Endothelial cell of umbilical vein (primary cell): ENCODE data around the gene CCDC40. TPM values are rescaled to one million over a fixed set of nuclear protein-coding genes. Genes with fewer than 3 reads are reported as not detected.

Source experiments
- BruUV-seq: library from RNA; stranded (reverse); fragments of 400-500 nt; replicated peaks from 2 replicates; lab custom pipeline; 2021; lab: Mats Ljungman, UMichigan
- CTCF ChIA-PET: fragments of 300-600, 350-600 bp; sonication (Branson Sonifier 250); formaldehyde crosslinking; loops from one replicate; lab custom pipeline; 2021; ENCODE audit warnings: antibody characterized with exemption, inconsistent platforms; lab: Charles Lee
- POLR2A ChIA-PET: fragments of 300-600, 350-600 bp; sonication (Branson Sonifier 250); formaldehyde crosslinking; loops from one replicate; lab custom pipeline; 2021; ENCODE audit warnings: antibody characterized with exemption, inconsistent platforms; lab: Charles Lee
- DNase-seq: peaks from one replicate; pipeline ENCODE4 v3.0.0-alpha.2; 2011; ENCODE audit warnings: low read depth, low spot score
- FAIRE-seq: peaks from 2 replicates; lab custom pipeline; 2011; peaks lifted over from hg19 to GRCh38; lab: Jason Lieb, UNC
- H2AFZ ChIP-seq: 2 replicates; pipeline ENCODE4 v1.6.0; 2012; ENCODE audit warnings: low read depth, low read length, control low read depth, inconsistent platforms
- H3K27ac ChIP-seq: 2 replicates; pipeline ENCODE4 v1.5.1; 2011; ENCODE audit warnings: low read depth, mild to moderate bottlenecking, control low read depth, low read length, moderate library complexity; ENCODE audit not compliant: insufficient read depth
- H3K27me3 ChIP-seq, 2 experiments: 2 replicates each; pipeline versions ENCODE4 v1.6.0 to v1.6.1; 2011; ENCODE audit warnings: low read length in 2 of 2, mixed read lengths in 1 of 2; ENCODE audit not compliant: control insufficient read depth in 2 of 2, insufficient read depth in 2 of 2
- H3K36me3 ChIP-seq, 2 experiments: 2 replicates in 1 of 2; 3 replicates in 1 of 2; pipeline ENCODE4 v1.5.1; 2011; ENCODE audit warnings: low read length in 2 of 2, mild to moderate bottlenecking in 1 of 2, moderate library complexity in 1 of 2; ENCODE audit not compliant: control insufficient read depth in 2 of 2, insufficient read depth in 2 of 2; ENCODE audit errors: extremely low read depth in 1 of 2
- H3K4me1 ChIP-seq: 3 replicates; pipeline ENCODE4 v1.5.1; 2011; ENCODE audit warnings: mild to moderate bottlenecking, low read length; ENCODE audit not compliant: control insufficient read depth, insufficient read depth; ENCODE audit errors: extremely low read depth
- H3K4me2 ChIP-seq: 2 replicates; pipeline ENCODE4 v1.6.1; 2011; ENCODE audit warnings: low read length, control low read depth, mixed read lengths; ENCODE audit not compliant: insufficient read depth
- H3K4me3 ChIP-seq, 3 experiments: fragments of 200-600 bp in 1 of 3; sonication (generic), shearing (Covaris generic) in 1 of 3; replicated peaks in 1 of 3; 2 replicates each; pipeline ENCODE4 v1.5.1; 2011 to 2016; ENCODE audit warnings: control low read depth in 3 of 3, low read length in 3 of 3, mild to moderate bottlenecking in 2 of 3, inconsistent platforms in 1 of 3, low read depth in 1 of 3, moderate library complexity in 1 of 3; ENCODE audit not compliant: insufficient read depth in 1 of 3
- H3K79me2 ChIP-seq: 2 replicates; pipeline ENCODE4 v1.6.0; 2012; ENCODE audit warnings: low read length, inconsistent platforms; ENCODE audit not compliant: control insufficient read depth, insufficient read depth
- H3K9ac ChIP-seq: replicated peaks from 2 replicates; pipeline ENCODE3; 2011; ENCODE audit warnings: low read length, control low read depth; ENCODE audit not compliant: insufficient read depth; ENCODE audit errors: extremely low read depth
- H3K9me1 ChIP-seq: replicated peaks from 3 replicates; pipeline ENCODE4 v1.6.0; 2011; ENCODE audit warnings: mild to moderate bottlenecking, low read length; ENCODE audit not compliant: control insufficient read depth, insufficient read depth; ENCODE audit errors: extremely low read depth
- H3K9me3 ChIP-seq: replicated peaks from 2 replicates; pipeline ENCODE4 v1.5.1; 2012; ENCODE audit warnings: low read length, inconsistent platforms; ENCODE audit not compliant: control insufficient read depth, insufficient read depth
- H4K20me1 ChIP-seq: replicated peaks from 2 replicates; pipeline ENCODE3; 2011; ENCODE audit warnings: mild to moderate bottlenecking, low read length; ENCODE audit not compliant: control insufficient read depth, insufficient read depth; ENCODE audit errors: extremely low read depth
- CTCF ChIP-seq, 2 donors: IDR thresholded peaks; 1 replicate in 1 of 2; 2 replicates in 1 of 2; pipeline ENCODE4 v1.5.1; 2011; ENCODE audit warnings: low read length in 2 of 2, mild to moderate bottlenecking in 2 of 2, moderate library complexity in 2 of 2, control low read depth in 1 of 2, inconsistent platforms in 1 of 2, low read depth in 1 of 2; ENCODE audit not compliant: insufficient read depth in 1 of 2; ENCODE audit errors: extremely low read depth in 1 of 2
- EZH2 ChIP-seq: IDR thresholded peaks from 2 replicates; pipeline ENCODE4 v1.6.1; 2012; ENCODE audit warnings: borderline replicate concordance, low read depth, mild to moderate bottlenecking, moderate library complexity, low read length, inconsistent platforms; ENCODE audit not compliant: severe bottlenecking
- FOS ChIP-seq: IDR thresholded peaks from 2 replicates; pipeline ENCODE4 v1.6.1; 2011; ENCODE audit warnings: mild to moderate bottlenecking, low read length, moderate library complexity, borderline replicate concordance; ENCODE audit not compliant: insufficient read depth
- GATA2 ChIP-seq: IDR thresholded peaks from 2 replicates; pipeline ENCODE4 v1.7.0; 2011; ENCODE audit warnings: low read depth, mild to moderate bottlenecking, moderate library complexity, mixed read lengths, low read length; ENCODE audit not compliant: insufficient read length, insufficient read depth
- JUN ChIP-seq: IDR thresholded peaks from 2 replicates; pipeline ENCODE4 v1.6.1; 2011; ENCODE audit warnings: borderline replicate concordance, low read depth; ENCODE audit not compliant: insufficient read length, insufficient read depth
- MAX ChIP-seq: IDR thresholded peaks from 2 replicates; pipeline ENCODE4 v1.6.1; 2011; ENCODE audit not compliant: insufficient read depth, insufficient read length
- MYC ChIP-seq: IDR thresholded peaks from one replicate; pipeline ENCODE4 v1.6.1; 2011; ENCODE audit warnings: mild to moderate bottlenecking, low read depth, low read length
- POLR2A ChIP-seq: IDR thresholded peaks from 2 replicates; pipeline ENCODE4 v1.6.1; 2012; ENCODE audit warnings: low read depth, mild to moderate bottlenecking, control low read depth, low read length
- POLR2AphosphoS5 ChIP-seq: IDR thresholded peaks from 2 replicates; pipeline ENCODE4 v1.6.1; 2012; ENCODE audit warnings: low read depth, mild to moderate bottlenecking, control low read depth, low read length, moderate library complexity; ENCODE audit not compliant: insufficient read depth
- dilution Hi-C: fragments of 300-500 bp; cut with MboI; formaldehyde crosslinking; loops from one replicate; pipeline ENCODE4 v1.15.0; 2019; ENCODE audit warnings: low sequenced_read_pairs; ENCODE audit not compliant: extremely low pct_ligation_motif_present
- intact Hi-C: fragments of 100-400 bp; cut with micrococcal nuclease; formaldehyde crosslinking; loops from one replicate; pipeline ENCODE4 v1.10.0; 2022
- polyA plus RNA-seq, 4 experiments: library from polyadenylated mRNA; depleted of rRNA in 3 of 4; stranded (reverse) in 3 of 4; unstranded in 1 of 4; fragments of >200 nt; gene quantifications; 2 replicates each; pipeline versions ENCODE4 v1.2.1 to v1.2.3, GENCODE V29; 2011 to 2012; ENCODE audit warnings: missing spikeins in 1 of 4
- total RNA-seq: library from RNA; stranded (reverse); gene quantifications from 2 replicates; pipeline ENCODE4 v1.2.3, GENCODE V29; 2021

CCDC40 gene
- total and polyA plus RNA-seq, 2 donors (not counting 3 experiments of a cell fraction or from before 2014, with no cell fraction given) = 1.4 to 5.5 TPM

- no peaks in the 10 kb centered on the region for H3K4me1 ChIP-seq
- no peaks in the 10 kb centered on the region for H4K20me1 ChIP-seq
- H3K36me3 ChIP-seq = no peaks in the 10 kb centered on the region
- H3K27me3 ChIP-seq = peaks cover 18 to 19% of the 10 kb centered on the region in 2 experiments
- no peaks in the 10 kb centered on the region for H3K9me1 ChIP-seq
- no peak overlapping the region for H3K4me3 ChIP-seq
- H3K27ac ChIP-seq = no peak overlapping the region
- no peaks in the 10 kb centered on the region for H3K79me2 ChIP-seq
- H3K4me2 ChIP-seq = no peak overlapping the region
- no peak overlapping the region for H2AFZ ChIP-seq
- POLR2A ChIA-PET = no interaction called here
- BruUV-seq = no TSS peak
- no peak for TF ChIP-seq FOS
- no peak for TF ChIP-seq POLR2A
- TF ChIP-seq MYC = no peak
- TF ChIP-seq JUN = no peak
- TF ChIP-seq MAX = no peak
- no peak for TF ChIP-seq GATA2
- no peak for TF ChIP-seq POLR2AphosphoS5
- TF ChIP-seq CTCF (IDR thresholded peaks at IDR 0.05; ENCODE audit: extremely low read depth in 1 of 2, insufficient read depth in 1 of 2, low read depth in 1 of 2, low read length in 2 of 2) = no peak
- no peak for TF ChIP-seq EZH2
- no peak overlapping the region for H3K9ac ChIP-seq
- intact Hi-C loops (no loop called here), dilution Hi-C loops (no loop called here)
- no peaks in the 10 kb centered on the region for H3K9me3 ChIP-seq
- DNase-seq (no peak), FAIRE-seq (no peak)
- CTCF ChIA-PET = no interaction called here
These were observed 89.9 kb downstream of the CCDC40 start for GRCh38 chr17:80126449-80126715.
